ENCODE results near the gene TAPBPL. TPM values are rescaled to one million over a fixed set of nuclear protein-coding genes. Genes with fewer than 3 reads are reported as not detected.

TAPBPL gene
- total and polyA plus RNA-seq, 2 of the 13 experiments (the other 11 are each of a cell fraction or from before 2014, with no cell fraction given) = 10.0 to 14.5 TPM

DNA sequence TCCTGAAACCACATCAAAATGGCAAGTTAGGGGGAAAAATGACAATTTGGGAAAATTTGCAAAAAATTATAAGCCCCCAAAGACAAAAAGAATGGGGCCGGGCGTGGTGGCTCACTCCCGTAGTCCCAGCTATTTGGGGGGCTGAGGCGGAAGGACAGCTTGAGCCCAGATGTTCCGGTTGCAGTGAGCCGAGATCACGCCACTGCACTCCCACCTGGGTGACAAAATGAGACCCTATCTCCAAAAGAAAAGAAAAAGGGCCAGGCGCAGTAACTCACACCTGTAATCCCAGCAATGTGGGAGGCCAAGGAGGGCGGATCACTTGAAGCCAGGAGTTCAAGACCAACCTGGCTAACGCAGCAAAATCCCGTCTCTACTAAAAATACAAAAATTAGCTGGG, 20.6 kb downstream of the TAPBPL start:
- Histone ChIP-seq H3K79me2 (ENCODE audit: insufficient read depth, low read length) (no peaks in the 10 kb centered on the region), H3K36me3 (replicated peaks in 1 of 2; ENCODE audit: control insufficient read depth in 1 of 2, insufficient read depth in 2 of 2, low read length in 2 of 2) (no peaks in the 10 kb centered on the region), H3K4me2 (ENCODE audit: low read depth, low read length) (no peak overlapping the region), H3K27me3 (ENCODE audit: control insufficient read depth in 1 of 2, insufficient read depth in 2 of 2, low read length in 2 of 2) (no peaks in the 10 kb centered on the region; a peak in 1 of 5 replicates), H3K9me3 (ENCODE audit: low read length) (no peaks in the 10 kb centered on the region), H3K9ac (ENCODE audit: insufficient read depth, low read depth, low read length) (no peak overlapping the region), H4K20me1 (ENCODE audit: insufficient read depth, low read length) (no peaks in the 10 kb centered on the region), H3K4me1 (ENCODE audit: insufficient read depth, low read length) (peaks cover 44% of the 10 kb centered on the region), H3K27ac (ENCODE audit: extremely low read length, insufficient read depth, low read length) (no peak overlapping the region), H3K4me3 (replicated peaks in 1 of 3; ENCODE audit: insufficient read depth in 1 of 3, low read depth in 2 of 3, low read length in 3 of 3) (no peak overlapping the region), H2AFZ (ENCODE audit: low read length) (no peak overlapping the region)
- TF ChIP-seq ZSCAN31 (CRISPR knock-in tag; IDR thresholded peaks at IDR 0.05; ENCODE audit: low read depth) = no peak
- TF ChIP-seq REL (CRISPR knock-in tag; conservative IDR thresholded peaks at IDR 0.05) = no peak
- TF ChIP-seq MAF1 (CRISPR knock-in tag; IDR thresholded peaks at IDR 0.05; ENCODE audit: borderline replicate concordance) = no peak
- TF ChIP-seq ZNF709 (CRISPR knock-in tag; IDR thresholded peaks at IDR 0.05) = no peak
- no peak for TF ChIP-seq ZNF775 (CRISPR knock-in tag; IDR thresholded peaks at IDR 0.05; ENCODE audit: borderline replicate concordance)
- TF ChIP-seq, protein P1, sequence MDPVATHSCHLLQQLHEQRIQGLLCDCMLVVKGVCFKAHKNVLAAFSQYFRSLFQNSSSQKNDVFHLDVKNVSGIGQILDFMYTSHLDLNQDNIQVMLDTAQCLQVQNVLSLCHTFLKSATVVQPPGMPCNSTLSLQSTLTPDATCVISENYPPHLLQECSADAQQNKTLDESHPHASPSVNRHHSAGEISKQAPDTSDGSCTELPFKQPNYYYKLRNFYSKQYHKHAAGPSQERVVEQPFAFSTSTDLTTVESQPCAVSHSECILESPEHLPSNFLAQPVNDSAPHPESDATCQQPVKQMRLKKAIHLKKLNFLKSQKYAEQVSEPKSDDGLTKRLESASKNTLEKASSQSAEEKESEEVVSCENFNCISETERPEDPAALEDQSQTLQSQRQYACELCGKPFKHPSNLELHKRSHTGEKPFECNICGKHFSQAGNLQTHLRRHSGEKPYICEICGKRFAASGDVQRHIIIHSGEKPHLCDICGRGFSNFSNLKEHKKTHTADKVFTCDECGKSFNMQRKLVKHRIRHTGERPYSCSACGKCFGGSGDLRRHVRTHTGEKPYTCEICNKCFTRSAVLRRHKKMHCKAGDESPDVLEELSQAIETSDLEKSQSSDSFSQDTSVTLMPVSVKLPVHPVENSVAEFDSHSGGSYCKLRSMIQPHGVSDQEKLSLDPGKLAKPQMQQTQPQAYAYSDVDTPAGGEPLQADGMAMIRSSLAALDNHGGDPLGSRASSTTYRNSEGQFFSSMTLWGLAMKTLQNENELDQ (CRISPR knock-in tag; IDR thresholded peaks at IDR 0.05; ENCODE audit: borderline replicate concordance) = no peak
- no peak for TF ChIP-seq ZNF136 (CRISPR knock-in tag; IDR thresholded peaks at IDR 0.05; ENCODE audit: low read depth)
- no peak for TF ChIP-seq ZNF343 (CRISPR knock-in tag; IDR thresholded peaks at IDR 0.05)
- TF ChIP-seq ZNF543 (CRISPR knock-in tag; IDR thresholded peaks at IDR 0.05) = no peak
- no peak for TF ChIP-seq SP5 (CRISPR knock-in tag; IDR thresholded peaks at IDR 0.05; ENCODE audit: borderline replicate concordance, low read depth)
- TF ChIP-seq, protein P2, sequence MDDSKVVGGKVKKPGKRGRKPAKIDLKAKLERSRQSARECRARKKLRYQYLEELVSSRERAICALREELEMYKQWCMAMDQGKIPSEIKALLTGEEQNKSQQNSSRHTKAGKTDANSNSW (CRISPR knock-in tag; IDR thresholded peaks at IDR 0.05; ENCODE audit: borderline replicate concordance) = no peak
- TF ChIP-seq, protein P3, sequence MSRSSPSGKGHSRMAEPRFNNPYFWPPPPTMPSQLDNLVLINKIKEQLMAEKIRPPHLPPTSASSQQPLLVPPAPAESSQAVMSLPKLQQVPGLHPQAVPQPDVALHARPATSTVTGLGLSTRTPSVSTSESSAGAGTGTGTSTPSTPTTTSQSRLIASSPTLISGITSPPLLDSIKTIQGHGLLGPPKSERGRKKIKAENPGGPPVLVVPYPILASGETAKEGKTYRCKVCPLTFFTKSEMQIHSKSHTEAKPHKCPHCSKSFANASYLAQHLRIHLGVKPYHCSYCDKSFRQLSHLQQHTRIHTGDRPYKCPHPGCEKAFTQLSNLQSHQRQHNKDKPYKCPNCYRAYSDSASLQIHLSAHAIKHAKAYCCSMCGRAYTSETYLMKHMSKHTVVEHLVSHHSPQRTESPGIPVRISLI (CRISPR knock-in tag; IDR thresholded peaks at IDR 0.05; ENCODE audit: borderline replicate concordance) = no peak
- TF ChIP-seq BRCA1 (CRISPR knock-in tag; IDR thresholded peaks at IDR 0.05) = no peak
- TF ChIP-seq STAT5B (CRISPR knock-in tag; IDR thresholded peaks at IDR 0.05) = no peak
- no peak for TF ChIP-seq ZNF205 (CRISPR knock-in tag; IDR thresholded peaks at IDR 0.05)
- no peak for TF ChIP-seq HNF4A (CRISPR knock-in tag; IDR thresholded peaks at IDR 0.05)
- TF ChIP-seq, protein P4, sequence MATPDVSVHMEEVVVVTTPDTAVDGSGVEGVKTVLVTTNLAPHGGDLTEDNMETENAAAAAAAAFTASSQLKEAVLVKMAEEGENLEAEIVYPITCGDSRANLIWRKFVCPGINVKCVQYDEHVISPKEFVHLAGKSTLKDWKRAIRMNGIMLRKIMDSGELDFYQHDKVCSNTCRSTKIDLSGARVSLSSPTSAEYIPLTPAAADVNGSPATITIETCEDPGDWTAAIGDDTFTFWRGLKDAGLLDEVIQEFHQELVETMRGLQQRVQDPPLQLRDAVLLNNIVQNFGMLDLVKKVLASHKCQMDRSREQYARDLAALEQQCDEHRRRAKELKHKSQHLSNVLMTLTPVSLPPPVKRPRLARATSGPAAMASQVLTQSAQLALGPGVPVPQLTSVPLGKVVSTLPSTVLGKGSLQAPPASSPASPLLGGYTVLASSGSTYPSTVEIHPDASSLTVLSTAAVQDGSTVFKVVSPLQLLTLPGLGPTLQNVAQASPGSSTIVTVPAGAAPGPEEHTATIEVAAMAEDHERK (CRISPR knock-in tag; IDR thresholded peaks at IDR 0.05; ENCODE audit: low read depth) = no peak
- TF ChIP-seq, protein P5, sequence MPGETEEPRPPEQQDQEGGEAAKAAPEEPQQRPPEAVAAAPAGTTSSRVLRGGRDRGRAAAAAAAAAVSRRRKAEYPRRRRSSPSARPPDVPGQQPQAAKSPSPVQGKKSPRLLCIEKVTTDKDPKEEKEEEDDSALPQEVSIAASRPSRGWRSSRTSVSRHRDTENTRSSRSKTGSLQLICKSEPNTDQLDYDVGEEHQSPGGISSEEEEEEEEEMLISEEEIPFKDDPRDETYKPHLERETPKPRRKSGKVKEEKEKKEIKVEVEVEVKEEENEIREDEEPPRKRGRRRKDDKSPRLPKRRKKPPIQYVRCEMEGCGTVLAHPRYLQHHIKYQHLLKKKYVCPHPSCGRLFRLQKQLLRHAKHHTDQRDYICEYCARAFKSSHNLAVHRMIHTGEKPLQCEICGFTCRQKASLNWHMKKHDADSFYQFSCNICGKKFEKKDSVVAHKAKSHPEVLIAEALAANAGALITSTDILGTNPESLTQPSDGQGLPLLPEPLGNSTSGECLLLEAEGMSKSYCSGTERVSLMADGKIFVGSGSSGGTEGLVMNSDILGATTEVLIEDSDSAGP (CRISPR knock-in tag; IDR thresholded peaks at IDR 0.05; ENCODE audit: borderline replicate concordance) = no peak
- intact Hi-C loops (cut with micrococcal nuclease; ENCODE audit: unreplicated experiment) (loop anchor here (10.0 kb wide), 1 partner anchor 62 kb away; the partner anchor contains the start of gene GAPDH), in situ Hi-C loops (cut with HindIII; ENCODE audit: extremely low pct_ligation_motif_present, low pct_unique_long_range_greater_than_20kb) (loop anchor here (25.0 kb wide), 1 partner anchor 410 kb away; no protein-coding TSS in a partner anchor)
- no TSS peak for BruUV-seq (replicated peaks)
- POLR2A ChIA-PET = no interaction called here
- DNase-seq (ENCODE audit: low spot score) (no peak), ATAC-seq (no peak), FAIRE-seq (no peak)
- CTCF ChIA-PET (ENCODE audit: low intra/inter-chr PET ratio, low total read pairs) = no interaction called here
- WGBS (ENCODE audit: low lambda C conversion rate) = 81% methylated on average over 11 of the region's 11 CpGs

Measured in HepG2 (cell line).